ENCODE data around the gene GRID2IP.

DNA sequence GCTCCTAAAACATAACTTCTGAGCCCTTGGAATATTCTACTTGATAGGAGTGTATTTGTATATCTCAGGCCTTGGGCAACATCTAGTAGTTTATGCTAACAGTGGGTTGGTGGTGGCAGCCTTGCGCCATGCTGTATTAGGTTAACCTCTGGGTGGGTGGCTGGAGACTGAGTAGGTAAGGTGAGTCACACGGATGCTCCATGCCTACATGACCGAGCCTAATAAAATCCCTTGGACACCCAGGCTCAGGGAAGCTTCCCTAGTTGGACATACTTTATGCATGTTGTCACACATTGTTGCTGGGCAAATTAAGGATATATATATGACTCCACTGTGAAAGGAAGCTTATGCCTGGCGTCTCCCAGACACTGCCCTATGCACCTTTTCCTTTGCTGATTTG, 97.5 kb downstream of the GRID2IP start:
- TF ChIP-seq CTCF (IDR thresholded peaks at IDR 0.05) (no peak), EZH2 (IDR thresholded peaks at IDR 0.05) (no peak)
